ENCODE results near the gene ZC4H2. TPM values are rescaled to one million over a fixed set of nuclear protein-coding genes. Genes with fewer than 3 reads are reported as not detected.

Gene ZC4H2
- total RNA-seq, 2 experiments from 2014 or later: 7.8 to 8.7 TPM

DNA sequence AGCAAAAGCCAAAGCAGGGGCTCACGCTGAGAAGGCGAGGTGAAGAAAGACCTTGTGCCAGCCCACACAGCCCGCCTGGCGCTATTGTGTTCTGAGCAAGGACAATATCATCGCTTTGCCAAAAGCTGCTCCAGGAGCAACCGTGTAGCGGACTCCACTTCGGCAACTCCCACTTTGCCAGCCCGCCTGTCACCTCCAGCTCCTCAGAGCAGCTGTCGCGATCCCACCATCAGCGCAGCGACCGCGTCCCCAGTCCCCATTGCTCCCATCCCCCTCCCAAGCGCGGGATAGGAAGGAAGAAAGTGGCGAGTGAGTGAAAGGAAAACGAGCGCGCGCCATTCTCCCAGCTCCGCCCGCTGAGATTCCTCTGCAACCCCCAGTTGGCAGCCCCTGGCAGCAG lies 759 bp downstream of the ZC4H2 start:
- Histone ChIP-seq H3K27ac (ENCODE audit: low read depth in 1 of 2, low read length in 2 of 2) (no peak overlapping the region), H3K36me3 (ENCODE audit: insufficient read depth, low read length) (no peaks in the 10 kb centered on the region), H3K4me3 (ENCODE audit: low read length) (peak overlapping the region; percentile 74), H3K27me3 (ENCODE audit: control insufficient read depth in 1 of 2, insufficient read depth in 2 of 2, low read length in 2 of 2) (no peaks in the 10 kb centered on the region), H3K4me1 (ENCODE audit: insufficient read depth, low read length) (peaks cover 14% of the 10 kb centered on the region), H3K9me3 (ENCODE audit: control insufficient read depth in 1 of 2, insufficient read depth in 1 of 2, low read length in 2 of 2) (no peaks in the 10 kb centered on the region)
- peaks cover 29% of the 10 kb centered on the region for H3K4me1 Mint-ChIP-seq (ENCODE audit: low read depth)
- POLR2A ChIA-PET: interaction anchor here (1.1 to 3.1 kb wide), 3 partner anchors 55 to 559 kb away, joined by 3 to 21 read pairs (median 5); partner anchors contain the start of genes LAS1L and ZC3H12B
- H3K36me3 Mint-ChIP-seq (ENCODE audit: low read depth): peaks cover 14% of the 10 kb centered on the region
- intact Hi-C loops (cut with DNase I, micrococcal nuclease): loop anchor here (2.0 to 10.0 kb wide), 4 partner anchors 59 to 1413 kb away; partner anchors contain the start of genes AMER1 (in 2 of the 2), MTMR8 (in 1 of the 2) and ZC3H12B (in 1 of the 2)
- DNase-seq (peak in 11 of 14 experiments; percentile 0 to 33 (median 6)), ATAC-seq (ENCODE audit: poor library complexity) (peak; percentile 13)
- peak overlapping the region; percentile 98 for H3K4me3 Mint-ChIP-seq
- peak overlapping the region; percentile 81 for H3K27ac Mint-ChIP-seq
- no peaks in the 10 kb centered on the region for H3K9me3 Mint-ChIP-seq
- H3K27me3 Mint-ChIP-seq: no peaks in the 10 kb centered on the region
- TF ChIP-seq, protein P1, sequence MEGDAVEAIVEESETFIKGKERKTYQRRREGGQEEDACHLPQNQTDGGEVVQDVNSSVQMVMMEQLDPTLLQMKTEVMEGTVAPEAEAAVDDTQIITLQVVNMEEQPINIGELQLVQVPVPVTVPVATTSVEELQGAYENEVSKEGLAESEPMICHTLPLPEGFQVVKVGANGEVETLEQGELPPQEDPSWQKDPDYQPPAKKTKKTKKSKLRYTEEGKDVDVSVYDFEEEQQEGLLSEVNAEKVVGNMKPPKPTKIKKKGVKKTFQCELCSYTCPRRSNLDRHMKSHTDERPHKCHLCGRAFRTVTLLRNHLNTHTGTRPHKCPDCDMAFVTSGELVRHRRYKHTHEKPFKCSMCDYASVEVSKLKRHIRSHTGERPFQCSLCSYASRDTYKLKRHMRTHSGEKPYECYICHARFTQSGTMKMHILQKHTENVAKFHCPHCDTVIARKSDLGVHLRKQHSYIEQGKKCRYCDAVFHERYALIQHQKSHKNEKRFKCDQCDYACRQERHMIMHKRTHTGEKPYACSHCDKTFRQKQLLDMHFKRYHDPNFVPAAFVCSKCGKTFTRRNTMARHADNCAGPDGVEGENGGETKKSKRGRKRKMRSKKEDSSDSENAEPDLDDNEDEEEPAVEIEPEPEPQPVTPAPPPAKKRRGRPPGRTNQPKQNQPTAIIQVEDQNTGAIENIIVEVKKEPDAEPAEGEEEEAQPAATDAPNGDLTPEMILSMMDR (IDR thresholded peaks at IDR 0.05): no peak
- CTCF ChIA-PET: interaction anchor here (2.4 kb wide), 1 partner anchor 59 kb away, joined by 12 read pairs; the partner anchor contains the start of gene ZC3H12B

DNA sequence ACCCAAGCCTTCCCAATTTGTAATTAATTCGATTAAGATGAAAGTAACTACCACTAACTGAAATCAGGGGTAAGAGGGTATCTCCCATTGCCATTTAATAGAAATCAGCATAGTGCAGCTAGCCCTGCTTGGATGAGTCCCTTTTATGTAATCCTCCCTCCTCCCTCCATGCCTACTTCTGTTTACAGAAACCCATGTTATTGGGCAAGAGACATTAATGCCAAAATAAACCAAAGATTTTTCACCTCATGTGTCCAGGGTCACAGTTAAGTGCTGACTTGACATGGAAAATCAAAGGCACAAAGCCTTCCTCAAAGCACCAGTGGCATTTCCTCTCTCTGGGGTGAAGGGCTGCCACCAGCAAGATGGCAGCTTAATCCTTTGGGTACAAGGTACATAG lies 50.8 kb downstream of the ZC4H2 start:
- intact Hi-C loops (cut with DNase I, micrococcal nuclease): no loop called here
- Histone ChIP-seq H3K4me3 (ENCODE audit: low read length) (no peak overlapping the region), H3K27me3 (ENCODE audit: control insufficient read depth in 1 of 2, insufficient read depth in 2 of 2, low read length in 2 of 2) (no peaks in the 10 kb centered on the region), H3K4me1 (ENCODE audit: insufficient read depth, low read length) (no peaks in the 10 kb centered on the region), H3K36me3 (ENCODE audit: insufficient read depth, low read length) (peaks cover 4% of the 10 kb centered on the region), H3K9me3 (ENCODE audit: control insufficient read depth in 1 of 2, insufficient read depth in 1 of 2, low read length in 2 of 2) (peaks cover 7 to 8% of the 10 kb centered on the region in 2 experiments), H3K27ac (ENCODE audit: low read depth in 1 of 2, low read length in 2 of 2) (no peak overlapping the region)
- H3K27me3 Mint-ChIP-seq: no peaks in the 10 kb centered on the region
- peaks cover 13% of the 10 kb centered on the region for H3K36me3 Mint-ChIP-seq (ENCODE audit: low read depth)
- ATAC-seq (ENCODE audit: poor library complexity): no peak
- H3K4me1 Mint-ChIP-seq (ENCODE audit: low read depth): no peaks in the 10 kb centered on the region
- no peak overlapping the region for H3K27ac Mint-ChIP-seq
- no peaks in the 10 kb centered on the region for H3K9me3 Mint-ChIP-seq
- CTCF ChIA-PET: no interaction called here
- H3K4me3 Mint-ChIP-seq: no peak overlapping the region
- POLR2A ChIA-PET: no interaction called here
- no peak for DNase-seq
- TF ChIP-seq, protein P1 (IDR thresholded peaks at IDR 0.05): no peak

DNA sequence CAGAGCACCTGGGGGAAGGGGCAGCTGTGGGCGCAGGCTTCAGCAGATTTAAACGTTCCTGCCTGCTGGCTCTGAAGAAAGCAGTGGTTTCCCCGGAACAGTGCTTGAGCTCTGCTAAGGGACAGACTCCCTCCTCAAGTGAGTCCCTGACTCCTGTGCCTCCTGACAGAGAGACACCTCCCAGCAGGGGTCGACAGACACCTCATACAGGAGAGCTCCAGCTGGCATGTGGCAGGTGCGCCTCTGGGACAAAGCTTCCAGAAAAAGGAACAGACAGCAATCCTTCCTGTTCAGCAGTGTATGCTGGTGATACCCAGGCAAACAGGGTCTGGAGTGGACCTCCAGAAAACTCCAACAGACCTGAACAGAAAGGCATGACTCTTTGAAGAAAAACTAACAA lies 68.1 kb downstream of the ZC4H2 start:
- H3K4me1 Mint-ChIP-seq (ENCODE audit: low read depth): no peaks in the 10 kb centered on the region
- Histone ChIP-seq H3K27me3 (ENCODE audit: control insufficient read depth in 1 of 2, insufficient read depth in 2 of 2, low read length in 2 of 2) (no peaks in the 10 kb centered on the region), H3K36me3 (ENCODE audit: insufficient read depth, low read length) (no peaks in the 10 kb centered on the region), H3K27ac (ENCODE audit: low read depth in 1 of 2, low read length in 2 of 2) (no peak overlapping the region), H3K4me3 (ENCODE audit: low read length) (no peak overlapping the region), H3K9me3 (ENCODE audit: control insufficient read depth in 1 of 2, insufficient read depth in 1 of 2, low read length in 2 of 2) (no peaks in the 10 kb centered on the region), H3K4me1 (ENCODE audit: insufficient read depth, low read length) (no peaks in the 10 kb centered on the region)
- H3K36me3 Mint-ChIP-seq (ENCODE audit: low read depth): peaks cover 65% of the 10 kb centered on the region
- H3K27ac Mint-ChIP-seq: no peak overlapping the region
- ChIA-PET POLR2A (no interaction called here), CTCF (no interaction called here)
- no peak for ATAC-seq (ENCODE audit: poor library complexity)
- TF ChIP-seq, protein P1 (IDR thresholded peaks at IDR 0.05): no peak
- no peaks in the 10 kb centered on the region for H3K27me3 Mint-ChIP-seq
- H3K4me3 Mint-ChIP-seq: no peak overlapping the region
- DNase-seq: no peak
- H3K9me3 Mint-ChIP-seq: peaks cover 3% of the 10 kb centered on the region
- intact Hi-C loops (cut with DNase I, micrococcal nuclease): no loop called here

Data from CD4-positive, alpha-beta T cell (primary cell).